GM12874 (cell line): ENCODE results near the gene ENTPD8.

Experiments
- CTCF ChIP-seq: IDR thresholded peaks from 2 replicates; pipeline ENCODE4 v1.5.1; 2011; ENCODE audit warnings: low read depth, mild to moderate bottlenecking, control low read depth, low read length, moderate library complexity; ENCODE audit not compliant: insufficient read depth

Gene ENTPD8

GRCh38 chr9:137459152-137459600 is 18.0 kb upstream of the ENTPD8 start, which contains the start of gene NSMF:
NSMF (minus strand) TSS chr9:137459334; CDS start chr9:137459102, 232 bp downstream.
- TF ChIP-seq CTCF, result no peak

- TF ChIP-seq CTCF, result no peak
These were observed 17.3 kb upstream of the ENTPD8 start for GRCh38 chr9:137458194-137459151.

- no peak for TF ChIP-seq CTCF
These were observed 16.4 kb upstream of the ENTPD8 start for GRCh38 chr9:137457406-137458193.

GRCh38 chr9:137456864-137457405 is 15.8 kb upstream of the ENTPD8 start:
- TF ChIP-seq CTCF, result no peak

DNA sequence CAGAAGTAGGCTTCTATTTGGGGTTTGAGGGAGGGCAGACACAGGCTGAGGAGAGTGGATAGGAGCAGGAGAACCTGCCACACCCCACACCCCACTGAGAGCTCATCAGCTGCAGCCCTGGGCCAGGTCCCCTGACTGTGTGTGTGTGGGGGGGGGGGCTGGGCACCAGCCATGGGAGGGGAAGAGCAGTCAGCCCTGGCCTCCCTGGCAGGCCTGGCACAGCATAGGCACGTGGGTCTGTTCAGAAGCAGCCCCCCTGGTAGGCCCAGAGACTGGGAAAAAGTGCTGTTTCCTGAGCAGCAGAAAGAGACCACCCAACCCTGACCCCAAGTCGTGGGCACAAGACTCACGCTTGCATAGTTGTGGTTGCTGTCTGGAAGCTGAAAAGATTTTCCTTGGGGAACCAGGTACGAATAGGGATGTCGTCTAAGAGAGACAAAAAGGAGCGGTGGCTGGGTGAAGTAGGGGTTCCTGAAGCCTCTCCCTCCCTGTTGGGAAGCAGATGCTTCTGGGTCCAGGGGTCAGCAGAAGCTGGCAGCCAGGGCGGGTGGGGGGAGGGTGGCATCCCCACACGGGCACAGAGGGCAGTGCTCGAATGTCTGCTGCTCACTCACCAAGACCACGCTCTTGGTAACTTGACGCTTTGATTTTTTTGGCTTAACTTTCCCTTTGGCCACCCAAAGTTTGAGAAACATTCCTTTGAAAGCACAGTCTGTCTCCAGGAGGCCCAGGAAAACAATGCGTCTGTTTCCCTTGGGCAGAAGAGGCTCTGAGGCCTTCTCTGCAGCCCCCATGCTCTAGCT is 15.1 kb upstream of the ENTPD8 start:
- no peak for TF ChIP-seq CTCF

DNA sequence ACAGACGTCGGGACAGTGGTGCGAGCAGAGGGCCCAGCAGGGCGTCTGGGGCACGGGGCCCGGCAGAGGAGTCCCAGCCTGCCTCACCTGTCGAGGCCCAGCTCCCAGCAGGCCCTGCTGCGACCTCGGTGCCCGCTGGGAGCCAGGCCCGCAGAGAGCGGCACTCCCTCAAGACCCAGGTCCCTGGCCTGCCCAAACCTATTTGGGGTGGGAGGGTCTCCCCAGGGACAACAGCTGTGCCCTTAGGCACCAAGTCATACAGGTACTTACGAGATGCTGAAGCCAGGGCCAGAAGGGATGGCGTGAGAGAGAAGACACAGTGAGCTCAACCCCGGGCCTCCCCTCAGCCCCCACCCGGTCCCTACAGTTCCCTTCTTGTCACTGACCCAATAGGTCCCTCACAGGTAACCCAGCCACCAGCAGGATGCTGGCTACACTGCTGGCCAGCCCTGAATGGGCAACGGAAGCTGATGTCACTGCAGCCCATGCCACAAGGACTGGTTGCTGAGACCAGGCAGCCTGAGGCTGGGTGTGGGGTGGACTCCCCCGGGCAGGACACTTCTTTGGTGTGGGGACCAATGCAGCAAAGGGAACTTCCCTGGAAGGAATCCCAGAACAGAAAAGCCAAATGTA is 14.3 kb upstream of the ENTPD8 start:
- no peak for TF ChIP-seq CTCF
